Activated CD4-positive, alpha-beta memory T cell treated with anti-CD3 and anti-CD28 coated beads for 36 hours (primary cell): ENCODE measurements around the gene POLR2A. TPM values are rescaled to one million over a fixed set of nuclear protein-coding genes. Genes with fewer than 3 reads are reported as not detected.

Experiments used
- CTCF ChIA-PET: fragments of 350-600 bp; sonication (Branson Sonifier 250); formaldehyde crosslinking; loops from one replicate; lab custom pipeline; 2021; ENCODE audit warnings: antibody characterized with exemption, inconsistent platforms; lab: Charles Lee
- POLR2A ChIA-PET: fragments of 350-600 bp; sonication (Branson Sonifier 250); formaldehyde crosslinking; loops from one replicate; lab custom pipeline; 2021; ENCODE audit warnings: antibody characterized with exemption; lab: Charles Lee
- DNase-seq: peaks from one replicate; pipeline ENCODE4 v3.0.0-alpha.2; 2020
- H3K27ac Mint-ChIP-seq: one replicate; pipeline ENCODE4 v1.8.0; 2021; ENCODE audit warnings: mixed read lengths
- H3K27me3 Mint-ChIP-seq: one replicate; pipeline ENCODE4 v1.8.0; 2021; ENCODE audit warnings: mixed read lengths
- H3K36me3 Mint-ChIP-seq: one replicate; pipeline ENCODE4 v1.8.0; 2021; ENCODE audit warnings: mixed read lengths
- H3K4me1 Mint-ChIP-seq: one replicate; pipeline ENCODE4 v1.8.0; 2021; ENCODE audit warnings: low read depth, mixed read lengths
- H3K4me3 Mint-ChIP-seq: one replicate; pipeline ENCODE4 v1.8.0; 2021; ENCODE audit warnings: mild to moderate bottlenecking, mixed read lengths
- H3K9me3 Mint-ChIP-seq: one replicate; pipeline ENCODE4 v1.8.0; 2021; ENCODE audit warnings: mixed read lengths
- intact Hi-C: fragments of 100-400 bp; cut with micrococcal nuclease; formaldehyde crosslinking; loops from one replicate; pipeline ENCODE4 v1.15.1; 2023
- total RNA-seq, 2 experiments: library from RNA; stranded (reverse); gene quantifications; one replicate each; pipeline ENCODE4 v1.2.3, GENCODE V29; 2021

The POLR2A gene
- total RNA-seq, 2 experiments from 2014 or later: 180 to 187 TPM

GRCh38 chr17:7496470-7497183 lies 12.5 kb downstream of the POLR2A start:
- no peaks in the 10 kb centered on the region for H3K27me3 Mint-ChIP-seq
- peaks cover 19% of the 10 kb centered on the region for H3K4me1 Mint-ChIP-seq
- no peaks in the 10 kb centered on the region for H3K9me3 Mint-ChIP-seq
- POLR2A ChIA-PET: interaction anchor here (0.6 kb wide), 1 partner anchor 31 kb away, joined by 4 read pairs; no protein-coding TSS in a partner anchor
- no peak overlapping the region for H3K4me3 Mint-ChIP-seq
- H3K27ac Mint-ChIP-seq: peak overlapping the region; percentile 18
- H3K36me3 Mint-ChIP-seq: peaks cover 57% of the 10 kb centered on the region
- intact Hi-C loops: no loop called here
- DNase-seq: no peak
- CTCF ChIA-PET: interaction anchor here (0.8 to 1.5 kb wide), 2 partner anchors 18 to 64 kb away, joined by 3 read pairs; no protein-coding TSS in a partner anchor

GRCh38 chr17:7497228-7497627 lies 13.1 kb downstream of the POLR2A start:
- ChIA-PET CTCF (interaction anchor here (1.6 kb wide), 1 partner anchor 18 kb away, joined by 8 read pairs; no protein-coding TSS in a partner anchor), POLR2A (interaction anchor here (1.4 kb wide), 1 partner anchor 11 kb away, joined by 3 read pairs; no protein-coding TSS in a partner anchor)
- no peak for DNase-seq
- Mint-ChIP-seq H3K9me3 (no peaks in the 10 kb centered on the region), H3K36me3 (peaks cover 60% of the 10 kb centered on the region), H3K4me3 (no peak overlapping the region), H3K4me1 (peaks cover 14% of the 10 kb centered on the region), H3K27me3 (no peaks in the 10 kb centered on the region), H3K27ac (no peak overlapping the region)
- intact Hi-C loops: no loop called here

GRCh38 chr17:7497636-7498035 lies 13.5 kb downstream of the POLR2A start:
- Mint-ChIP-seq H3K36me3 (peaks cover 64% of the 10 kb centered on the region), H3K27ac (no peak overlapping the region), H3K4me1 (peaks cover 12% of the 10 kb centered on the region), H3K4me3 (no peak overlapping the region), H3K27me3 (no peaks in the 10 kb centered on the region), H3K9me3 (no peaks in the 10 kb centered on the region)
- intact Hi-C loops: no loop called here
- POLR2A ChIA-PET: interaction anchor here (1.4 kb wide), 1 partner anchor 11 kb away, joined by 3 read pairs; no protein-coding TSS in a partner anchor
- CTCF ChIA-PET: interaction anchor here (1.6 kb wide), 1 partner anchor 17 kb away, joined by 8 read pairs; no protein-coding TSS in a partner anchor
- no peak for DNase-seq

- Mint-ChIP-seq H3K27me3 (no peaks in the 10 kb centered on the region), H3K4me1 (peaks cover 3% of the 10 kb centered on the region), H3K4me3 (no peak overlapping the region), H3K36me3 (peaks cover 74% of the 10 kb centered on the region), H3K9me3 (no peaks in the 10 kb centered on the region), H3K27ac (no peak overlapping the region)
- intact Hi-C loops: no loop called here
- ChIA-PET POLR2A (no interaction called here), CTCF (interaction anchor here (0.7 kb wide), 1 partner anchor 91 kb away, joined by 3 read pairs; the partner anchor contains the start of gene SOX15)
- no peak for DNase-seq
These were observed 15.0 kb downstream of the POLR2A start for GRCh38 chr17:7499161-7499560.

- no peak overlapping the region for H3K4me3 Mint-ChIP-seq
- H3K36me3 Mint-ChIP-seq: peaks cover 69% of the 10 kb centered on the region
- no peak overlapping the region for H3K27ac Mint-ChIP-seq
- no peaks in the 10 kb centered on the region for H3K4me1 Mint-ChIP-seq
- intact Hi-C loops: no loop called here
- H3K27me3 Mint-ChIP-seq: no peaks in the 10 kb centered on the region
- no peak for DNase-seq
- ChIA-PET CTCF (interaction anchor here (1.8 kb wide), 1 partner anchor 59 kb away, joined by 5 read pairs; the partner anchor contains the start of gene SENP3), POLR2A (no interaction called here)
- no peaks in the 10 kb centered on the region for H3K9me3 Mint-ChIP-seq
These were observed 17.6 kb downstream of the POLR2A start for GRCh38 chr17:7501729-7502128.

GRCh38 chr17:7502171-7502847 lies 18.1 kb downstream of the POLR2A start:
- ChIA-PET CTCF (interaction anchor here (0.8 to 1.8 kb wide), 3 partner anchors 11 to 59 kb away, joined by 4 to 5 read pairs (median 5); partner anchors contain the start of gene SENP3), POLR2A (no interaction called here)
- H3K4me3 Mint-ChIP-seq: no peak overlapping the region

GRCh38 chr17:7502987-7503386 lies 18.8 kb downstream of the POLR2A start:
- no peak for DNase-seq
- CTCF ChIA-PET: interaction anchor here (0.8 to 1.8 kb wide), 4 partner anchors 10 to 58 kb away, joined by 4 to 5 read pairs (median 5); partner anchors contain the start of gene SENP3
- intact Hi-C loops: no loop called here
- Mint-ChIP-seq H3K27ac (no peak overlapping the region), H3K9me3 (no peaks in the 10 kb centered on the region), H3K4me3 (no peak overlapping the region), H3K4me1 (no peaks in the 10 kb centered on the region), H3K36me3 (peaks cover 64% of the 10 kb centered on the region), H3K27me3 (no peaks in the 10 kb centered on the region)
- POLR2A ChIA-PET: no interaction called here

More at GRCh38 chr17:7502171-7502847, 18.1 kb downstream of the POLR2A start:
- no peak for DNase-seq
- H3K4me1 Mint-ChIP-seq: no peaks in the 10 kb centered on the region
- peaks cover 65% of the 10 kb centered on the region for H3K36me3 Mint-ChIP-seq
- no peaks in the 10 kb centered on the region for H3K9me3 Mint-ChIP-seq
- intact Hi-C loops: no loop called here
- no peaks in the 10 kb centered on the region for H3K27me3 Mint-ChIP-seq
- H3K27ac Mint-ChIP-seq: no peak overlapping the region

GRCh38 chr17:7503521-7503920 lies 19.4 kb downstream of the POLR2A start:
- H3K27ac Mint-ChIP-seq: no peak overlapping the region
- no peak overlapping the region for H3K4me3 Mint-ChIP-seq
- intact Hi-C loops: no loop called here
- no peaks in the 10 kb centered on the region for H3K27me3 Mint-ChIP-seq
- no peak for DNase-seq
- H3K4me1 Mint-ChIP-seq: no peaks in the 10 kb centered on the region
- ChIA-PET POLR2A (no interaction called here), CTCF (interaction anchor here (1.2 to 1.8 kb wide), 3 partner anchors 9 to 57 kb away, joined by 4 to 5 read pairs (median 5); partner anchors contain the start of gene SENP3)
- H3K36me3 Mint-ChIP-seq: peaks cover 67% of the 10 kb centered on the region
- H3K9me3 Mint-ChIP-seq: no peaks in the 10 kb centered on the region

GRCh38 chr17:7508145-7508544 lies 24.0 kb downstream of the POLR2A start:
- H3K4me3 Mint-ChIP-seq: no peak overlapping the region
- CTCF ChIA-PET: interaction anchor here (1.4 to 3.6 kb wide), 3 partner anchors 15 to 123 kb away, joined by 3 to 21 read pairs (median 4); partner anchors contain the start of gene SENP3
- H3K36me3 Mint-ChIP-seq: peaks cover 70% of the 10 kb centered on the region

GRCh38 chr17:7508846-7509245 lies 24.7 kb downstream of the POLR2A start:
- Mint-ChIP-seq H3K4me1 (no peaks in the 10 kb centered on the region), H3K27ac (no peak overlapping the region), H3K9me3 (no peaks in the 10 kb centered on the region), H3K27me3 (no peaks in the 10 kb centered on the region), H3K4me3 (no peak overlapping the region), H3K36me3 (peaks cover 67% of the 10 kb centered on the region)
- POLR2A ChIA-PET: no interaction called here
- intact Hi-C loops: no loop called here
- no peak for DNase-seq
- CTCF ChIA-PET: interaction anchor here (1.4 to 3.6 kb wide), 3 partner anchors 14 to 123 kb away, joined by 3 to 21 read pairs (median 4); partner anchors contain the start of gene SENP3

More at GRCh38 chr17:7508145-7508544, 24.0 kb downstream of the POLR2A start:
- Mint-ChIP-seq H3K27me3 (no peaks in the 10 kb centered on the region), H3K4me1 (no peaks in the 10 kb centered on the region), H3K9me3 (no peaks in the 10 kb centered on the region), H3K27ac (no peak overlapping the region)
- no peak for DNase-seq
- POLR2A ChIA-PET: interaction anchor here (0.6 to 1.0 kb wide), 2 partner anchors 17 to 71 kb away, joined by 3 read pairs; no protein-coding TSS in a partner anchor
- intact Hi-C loops: no loop called here

GRCh38 chr17:7509937-7510336 lies 25.8 kb downstream of the POLR2A start:
- intact Hi-C loops: no loop called here

More at GRCh38 chr17:7509937-7510336, 25.8 kb downstream of the POLR2A start:
- no peak overlapping the region for H3K4me3 Mint-ChIP-seq
- H3K27ac Mint-ChIP-seq: no peak overlapping the region
- no peaks in the 10 kb centered on the region for H3K9me3 Mint-ChIP-seq
- no peaks in the 10 kb centered on the region for H3K4me1 Mint-ChIP-seq
- CTCF ChIA-PET: interaction anchor here (3.6 kb wide), 1 partner anchor 51 kb away, joined by 21 read pairs; the partner anchor contains the start of gene SENP3
- H3K36me3 Mint-ChIP-seq: peaks cover 62% of the 10 kb centered on the region
- no peaks in the 10 kb centered on the region for H3K27me3 Mint-ChIP-seq
- no peak for DNase-seq
- POLR2A ChIA-PET: no interaction called here
